GM12872 (cell line): ENCODE results near the gene ATG4B.

Experiments
- CTCF ChIP-seq: IDR thresholded peaks from 3 replicates; pipeline ENCODE4 v1.5.1; 2011; ENCODE audit warnings: low read depth, mild to moderate bottlenecking, low read length, moderate library complexity; ENCODE audit not compliant: insufficient read depth

The ATG4B gene

GRCh38 chr2:241719093-241719492 lies 81.6 kb downstream of the ATG4B start:
- no peak for TF ChIP-seq CTCF

GRCh38 chr2:241720099-241720498 lies 82.6 kb downstream of the ATG4B start:
- no peak for TF ChIP-seq CTCF

- no peak for TF ChIP-seq CTCF
These were observed 83.1 kb downstream of the ATG4B start for GRCh38 chr2:241720560-241720959.

GRCh38 chr2:241721852-241722251 lies 84.4 kb downstream of the ATG4B start:
- no peak for TF ChIP-seq CTCF

- TF ChIP-seq CTCF, result no peak
These were observed 85.5 kb downstream of the ATG4B start for GRCh38 chr2:241722896-241723454.
